Measurements from ENCODE around the gene GPR15. TPM values are rescaled to one million over a fixed set of nuclear protein-coding genes. Genes with fewer than 3 reads are reported as not detected.

Gene GPR15
- polyA plus RNA-seq, 10 donors, result 0.70 TPM; not detected in 9

GRCh38 chr3:98529856-98530459 lies 1.8 kb upstream of the GPR15 start:
- DNase-seq, result no peak

- DNase-seq, result no peak
Measured at GRCh38 chr3:98530676-98531075, 1.1 kb upstream of the GPR15 start.

GRCh38 chr3:98532275-98532637 lies 478 bp downstream of the GPR15 start:
- DNase-seq, result no peak

- DNase-seq, result no peak
Measured at GRCh38 chr3:98532709-98533571, 1.2 kb downstream of the GPR15 start.

- no peak for DNase-seq
Measured at GRCh38 chr3:98534168-98534567, 2.4 kb downstream of the GPR15 start.

- DNase-seq, result no peak
Measured at GRCh38 chr3:98534734-98535133, 3.0 kb downstream of the GPR15 start.

GRCh38 chr3:98536456-98537017 lies 4.8 kb downstream of the GPR15 start:
- DNase-seq, result no peak

- DNase-seq, result no peak
Measured at GRCh38 chr3:98540346-98540745, 8.6 kb downstream of the GPR15 start.

GRCh38 chr3:98541695-98542094 lies 9.9 kb downstream of the GPR15 start:
- DNase-seq, result no peak

- DNase-seq, result no peak
Measured at GRCh38 chr3:98542623-98543022, 10.8 kb downstream of the GPR15 start.

- no peak for DNase-seq
Measured at GRCh38 chr3:98545940-98546339, 14.2 kb downstream of the GPR15 start.

GRCh38 chr3:98548544-98548943 lies 16.8 kb downstream of the GPR15 start:
- DNase-seq, result no peak

GRCh38 chr3:98550833-98551232 lies 19.1 kb downstream of the GPR15 start:
- no peak for DNase-seq

GRCh38 chr3:98551236-98551635 lies 19.5 kb downstream of the GPR15 start:
- DNase-seq, result no peak

- DNase-seq, result no peak
Measured at GRCh38 chr3:98551754-98552153, 20.0 kb downstream of the GPR15 start.

- no peak for DNase-seq
Measured at GRCh38 chr3:98552232-98553020, 20.6 kb downstream of the GPR15 start.

- no peak for DNase-seq
Measured at GRCh38 chr3:98553021-98553563, 21.3 kb downstream of the GPR15 start.

GRCh38 chr3:98553753-98554152 lies 22.0 kb downstream of the GPR15 start:
- peak in 1 of 3 donors; percentile 13 for DNase-seq

- no peak for DNase-seq
Measured at GRCh38 chr3:98554580-98554979, 22.8 kb downstream of the GPR15 start.

GRCh38 chr3:98555025-98555379 lies 23.2 kb downstream of the GPR15 start:
- DNase-seq, result no peak

GRCh38 chr3:98556164-98557130 lies 24.7 kb downstream of the GPR15 start:
- no peak for DNase-seq
